IMR-90 (cell line): ENCODE data around the gene ARHGAP11A.

Experiments
- CTCF ChIP-seq: conservative IDR thresholded peaks from 2 replicates; pipeline ENCODE4 v1.5.1; 2012; ENCODE audit warnings: mild to moderate bottlenecking, low read depth, low read length, improper control_type of control experiment
- MXI1 ChIP-seq: IDR thresholded peaks from 2 replicates; pipeline ENCODE4 v1.6.1; 2012; ENCODE audit warnings: low read depth, mild to moderate bottlenecking, low read length, moderate library complexity, borderline replicate concordance
- POLR2A ChIP-seq: IDR thresholded peaks from 2 replicates; pipeline ENCODE4 v1.6.1; 2012; ENCODE audit warnings: mild to moderate bottlenecking, low read depth, low read length
- RCOR1 ChIP-seq: IDR thresholded peaks from 2 replicates; pipeline ENCODE4 v1.6.1; 2012; ENCODE audit warnings: mild to moderate bottlenecking, low read length, improper control_type of control experiment; ENCODE audit not compliant: insufficient replicate concordance
- RFX5 ChIP-seq: IDR thresholded peaks from 2 replicates; pipeline ENCODE4 v1.8.0; 2012; ENCODE audit warnings: low read depth, mild to moderate bottlenecking, low read length, moderate library complexity

GRCh38 chr15:32667321-32667720 lies 52.0 kb downstream of the ARHGAP11A start:
- TF ChIP-seq POLR2A (no peak), CTCF (no peak), RCOR1 (no peak), MXI1 (no peak), RFX5 (no peak)
